Esophagus muscularis mucosa (tissue), 4 donors: ENCODE measurements around the gene WDR89. TPM values are rescaled to one million over a fixed set of nuclear protein-coding genes. Genes with fewer than 3 reads are reported as not detected.

ENCODE experiments used
- DNase-seq: peaks from one replicate; pipeline ENCODE4 v3.0.0-alpha.2; 2017; ENCODE audit errors: extremely low spot score
- H3K27ac ChIP-seq, 4 donors: fragments of 200-600 bp; sonication (generic); replicated peaks in 1 of 4; 1 replicate in 3 of 4; 2 replicates in 1 of 4; pipeline ENCODE4 v1.5.1; 2016 to 2019; ENCODE audit warnings: mild to moderate bottlenecking in 1 of 4
- H3K27me3 ChIP-seq, 4 donors: fragments of 200-600 bp; sonication (generic); one replicate each; pipeline versions ENCODE4 v1.5.1 to v1.6.0; 2016 to 2019
- H3K36me3 ChIP-seq, 4 donors: fragments of 200-600 bp; sonication (generic); one replicate each; pipeline ENCODE4 v1.5.1; 2016 to 2019
- H3K4me1 ChIP-seq, 4 donors: fragments of 200-600 bp; sonication (generic); one replicate each; pipeline ENCODE4 v1.5.1; 2016 to 2019
- H3K4me3 ChIP-seq, 4 donors: fragments of 200-600 bp; sonication (generic); 1 replicate in 2 of 4; 2 replicates in 2 of 4; pipeline ENCODE4 v1.5.1; 2016 to 2019; ENCODE audit warnings: mild to moderate bottlenecking in 4 of 4, moderate library complexity in 1 of 4
- H3K9me3 ChIP-seq, 4 donors: fragments of 200-600 bp; sonication (generic); 1 replicate in 3 of 4; 2 replicates in 1 of 4; pipeline ENCODE4 v1.5.1; 2016 to 2019
- EP300 ChIP-seq: sonication (generic); formaldehyde crosslinking; IDR thresholded peaks from one replicate; pipeline ENCODE4 v1.6.1; 2017; ENCODE audit warnings: antibody characterized with exemption
- POLR2A ChIP-seq: fragments of 450-650 bp; IDR thresholded peaks from one replicate; pipeline ENCODE4 v1.6.1; 2017; ENCODE audit warnings: antibody characterized with exemption, moderate library complexity, mild to moderate bottlenecking, low read depth
- POLR2AphosphoS5 ChIP-seq, 2 donors: sonication (generic); formaldehyde crosslinking; IDR thresholded peaks; one replicate each; pipeline ENCODE4 v1.6.1; 2017; ENCODE audit warnings: antibody characterized with exemption in 2 of 2
- WGBS: methylation state at CpG from one replicate; pipeline ENCODE4 v1.1.5; 2018; 5-methylcytosine and 5-hydroxymethylcytosine counted together
- intact Hi-C: fragments of 100-400 bp; cut with DNase I; formaldehyde crosslinking; loops from one replicate; pipeline ENCODE4 v1.15.1; 2023
- total RNA-seq, 4 donors: library from RNA; depleted of rRNA; stranded (reverse); fragments of >200 nt; gene quantifications; one replicate each; pipeline versions ENCODE4 v1.1.0 to v1.2.1, GENCODE V29; 2016
- TF ChIP-seq, protein P1 (sequence below), 3 experiments: fragments of 200-600 bp in 2 of 3; fragments of 450-650 bp in 1 of 3; sonication (generic) in 2 of 3; IDR thresholded peaks; one replicate each; pipeline ENCODE4 v1.5.1; 2017 to 2019; ENCODE audit warnings: antibody characterized with exemption in 3 of 3, mild to moderate bottlenecking in 2 of 3, moderate library complexity in 1 of 3

WDR89 gene
- total RNA-seq, 4 donors from 2014 or later: 4.5 to 9.6 (median 6.9) TPM

DNA sequence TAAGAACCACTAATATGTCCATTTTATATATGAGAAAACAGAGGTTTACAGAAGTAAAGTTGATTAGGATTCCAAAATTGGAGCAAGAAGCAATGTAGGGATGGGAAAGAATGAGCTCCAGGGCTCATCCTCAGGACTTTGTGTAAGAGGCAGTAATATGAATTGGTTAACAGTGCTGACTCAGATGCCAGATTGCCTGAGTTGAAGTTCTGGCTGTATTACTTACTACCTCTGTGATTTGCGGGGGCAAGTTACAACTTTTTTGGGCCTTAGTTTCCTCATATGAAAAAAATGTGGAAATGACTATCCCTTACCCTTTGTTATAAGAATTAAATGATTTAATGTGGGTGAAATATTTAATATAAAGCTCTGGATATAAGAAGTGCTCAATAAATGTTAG lies 63.4 kb downstream of the WDR89 start:
- no peak overlapping the region for H3K27ac ChIP-seq
- H3K36me3 ChIP-seq: no peaks in the 10 kb centered on the region
- no peaks in the 10 kb centered on the region for H3K4me1 ChIP-seq
- no peak for TF ChIP-seq POLR2A
- TF ChIP-seq, protein P1, sequence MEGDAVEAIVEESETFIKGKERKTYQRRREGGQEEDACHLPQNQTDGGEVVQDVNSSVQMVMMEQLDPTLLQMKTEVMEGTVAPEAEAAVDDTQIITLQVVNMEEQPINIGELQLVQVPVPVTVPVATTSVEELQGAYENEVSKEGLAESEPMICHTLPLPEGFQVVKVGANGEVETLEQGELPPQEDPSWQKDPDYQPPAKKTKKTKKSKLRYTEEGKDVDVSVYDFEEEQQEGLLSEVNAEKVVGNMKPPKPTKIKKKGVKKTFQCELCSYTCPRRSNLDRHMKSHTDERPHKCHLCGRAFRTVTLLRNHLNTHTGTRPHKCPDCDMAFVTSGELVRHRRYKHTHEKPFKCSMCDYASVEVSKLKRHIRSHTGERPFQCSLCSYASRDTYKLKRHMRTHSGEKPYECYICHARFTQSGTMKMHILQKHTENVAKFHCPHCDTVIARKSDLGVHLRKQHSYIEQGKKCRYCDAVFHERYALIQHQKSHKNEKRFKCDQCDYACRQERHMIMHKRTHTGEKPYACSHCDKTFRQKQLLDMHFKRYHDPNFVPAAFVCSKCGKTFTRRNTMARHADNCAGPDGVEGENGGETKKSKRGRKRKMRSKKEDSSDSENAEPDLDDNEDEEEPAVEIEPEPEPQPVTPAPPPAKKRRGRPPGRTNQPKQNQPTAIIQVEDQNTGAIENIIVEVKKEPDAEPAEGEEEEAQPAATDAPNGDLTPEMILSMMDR (IDR thresholded peaks at IDR 0.05): no peak
- no peaks in the 10 kb centered on the region for H3K9me3 ChIP-seq
- no peak for DNase-seq
- no peaks in the 10 kb centered on the region for H3K27me3 ChIP-seq
- no peak overlapping the region for H3K4me3 ChIP-seq
- intact Hi-C loops: no loop called here
- whole genome bisulfite sequencing: 92% methylated on average over 1 of the region's 1 CpG

DNA sequence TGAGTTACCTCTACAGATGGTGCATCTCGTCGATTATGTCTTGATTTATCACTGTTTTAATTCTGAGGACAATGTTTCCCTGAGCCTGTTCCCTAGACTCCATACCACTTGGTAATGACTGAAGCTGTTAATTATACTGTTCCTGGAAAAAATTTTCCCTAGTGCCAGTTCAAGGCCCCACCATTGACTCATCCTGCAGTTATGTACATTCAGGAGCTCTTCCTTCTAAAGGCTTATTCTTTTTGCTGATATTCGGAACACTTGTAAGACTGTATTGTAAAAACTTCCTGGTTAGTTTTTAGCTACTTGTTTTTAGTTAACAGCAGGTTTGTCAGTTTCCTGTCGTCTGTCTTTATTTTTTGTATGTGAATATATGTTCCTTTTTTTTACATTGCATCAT lies 68.1 kb downstream of the WDR89 start:
- Histone ChIP-seq H3K4me1 (no peaks in the 10 kb centered on the region), H3K27ac (no peak overlapping the region), H3K9me3 (no peaks in the 10 kb centered on the region), H3K4me3 (no peak overlapping the region), H3K27me3 (no peaks in the 10 kb centered on the region), H3K36me3 (no peaks in the 10 kb centered on the region)
- DNase-seq: no peak
- 75% methylated on average over 4 of the region's 4 CpGs for WGBS
- intact Hi-C loops: no loop called here
- TF ChIP-seq POLR2AphosphoS5 (IDR thresholded peaks at IDR 0.05): no peak
- TF ChIP-seq, protein P1 (IDR thresholded peaks at IDR 0.05): no peak
- TF ChIP-seq POLR2A: no peak

DNA sequence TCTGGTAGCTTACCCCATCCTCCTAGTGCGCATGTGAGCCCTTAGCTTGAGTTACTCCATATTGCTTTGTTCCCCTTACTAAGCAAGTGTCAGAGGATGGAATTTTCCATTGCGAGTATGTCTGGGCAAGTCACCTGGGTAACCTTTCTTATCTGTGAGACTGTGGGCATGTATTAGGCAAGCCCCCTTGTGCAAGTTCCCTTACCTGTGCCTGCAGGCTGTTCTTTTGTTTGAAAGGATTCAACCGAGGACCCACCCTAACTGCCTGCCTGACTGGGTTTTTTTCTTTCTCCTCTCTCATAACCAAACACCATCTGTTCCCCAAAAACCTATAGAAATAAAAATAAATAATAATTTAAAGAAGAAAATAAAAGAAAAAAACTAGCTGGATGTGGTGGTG lies 76.2 kb downstream of the WDR89 start:
- intact Hi-C loops: no loop called here
- no peak overlapping the region for H3K4me3 ChIP-seq
- no peaks in the 10 kb centered on the region for H3K36me3 ChIP-seq
- H3K4me1 ChIP-seq: no peaks in the 10 kb centered on the region
- WGBS: 92% methylated on average over 3 of the region's 3 CpGs
- no peak overlapping the region for H3K27ac ChIP-seq
- DNase-seq: no peak
- TF ChIP-seq POLR2AphosphoS5 (IDR thresholded peaks at IDR 0.05): no peak
- H3K27me3 ChIP-seq: no peaks in the 10 kb centered on the region
- H3K9me3 ChIP-seq: no peaks in the 10 kb centered on the region

- Histone ChIP-seq H3K4me1 (no peaks in the 10 kb centered on the region), H3K4me3 (no peak overlapping the region), H3K27ac (no peak overlapping the region), H3K9me3 (no peaks in the 10 kb centered on the region), H3K27me3 (no peaks in the 10 kb centered on the region), H3K36me3 (no peaks in the 10 kb centered on the region)
- no peak for DNase-seq
- WGBS: no CpG with 5 or more reads among the region's 1 CpG
- TF ChIP-seq, protein P1 (IDR thresholded peaks at IDR 0.05): no peak
- TF ChIP-seq POLR2A (no peak), POLR2AphosphoS5 (IDR thresholded peaks at IDR 0.05) (no peak), EP300 (no peak)
- intact Hi-C loops: no loop called here
Observed at GRCh38 chr14:63564318-63564717, 77.4 kb downstream of the WDR89 start.

DNA sequence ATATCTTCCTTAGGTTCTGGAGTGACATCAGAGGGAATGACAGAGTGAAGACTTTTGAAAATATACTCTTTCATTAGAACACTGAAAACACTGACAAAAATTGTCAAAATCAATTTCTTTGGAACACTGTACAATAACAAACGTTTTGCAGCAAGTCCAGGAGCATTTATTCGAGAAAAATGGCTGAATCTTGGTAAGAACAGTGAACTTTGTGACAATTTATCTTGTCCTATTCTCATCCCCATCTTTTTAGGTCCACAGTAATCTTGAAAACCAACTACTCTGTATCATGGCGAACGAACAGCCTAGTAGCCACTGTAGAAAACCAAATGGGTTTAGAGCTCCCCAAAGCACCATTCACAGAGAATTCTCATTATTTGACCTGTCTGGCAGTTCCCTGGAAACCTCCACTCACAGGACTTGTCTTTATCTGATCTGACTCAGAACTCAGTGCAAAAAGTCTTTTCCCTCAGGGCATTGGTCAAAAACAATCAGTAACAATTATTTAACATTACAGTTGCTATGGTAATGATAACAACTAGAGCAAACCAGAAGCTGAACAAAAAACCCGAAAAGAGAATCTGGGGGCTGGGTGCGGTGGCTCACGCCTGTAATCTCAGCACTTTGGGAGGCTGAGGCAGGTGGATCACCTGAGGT lies 78.2 kb downstream of the WDR89 start:
- Histone ChIP-seq H3K36me3 (no peaks in the 10 kb centered on the region), H3K27ac (no peak overlapping the region), H3K9me3 (no peaks in the 10 kb centered on the region), H3K4me3 (no peak overlapping the region), H3K4me1 (no peaks in the 10 kb centered on the region), H3K27me3 (no peaks in the 10 kb centered on the region)
- WGBS: 86% methylated on average over 7 of the region's 7 CpGs
- TF ChIP-seq POLR2AphosphoS5 (IDR thresholded peaks at IDR 0.05) (no peak), EP300 (no peak), POLR2A (no peak)
- TF ChIP-seq, protein P1 (IDR thresholded peaks at IDR 0.05): no peak
- DNase-seq: no peak
- intact Hi-C loops: no loop called here
